HG03060 (cell line): ENCODE measurements around the gene VPS51.

Experiments used
- ATAC-seq: cut with Tn5 transposase; IDR thresholded peaks from one replicate; pipeline ENCODE4 v1.9.1; 2021; ENCODE audit warnings: low read depth, moderate number of reproducible peaks; ENCODE audit not compliant: unreplicated experiment

VPS51 gene

DNA sequence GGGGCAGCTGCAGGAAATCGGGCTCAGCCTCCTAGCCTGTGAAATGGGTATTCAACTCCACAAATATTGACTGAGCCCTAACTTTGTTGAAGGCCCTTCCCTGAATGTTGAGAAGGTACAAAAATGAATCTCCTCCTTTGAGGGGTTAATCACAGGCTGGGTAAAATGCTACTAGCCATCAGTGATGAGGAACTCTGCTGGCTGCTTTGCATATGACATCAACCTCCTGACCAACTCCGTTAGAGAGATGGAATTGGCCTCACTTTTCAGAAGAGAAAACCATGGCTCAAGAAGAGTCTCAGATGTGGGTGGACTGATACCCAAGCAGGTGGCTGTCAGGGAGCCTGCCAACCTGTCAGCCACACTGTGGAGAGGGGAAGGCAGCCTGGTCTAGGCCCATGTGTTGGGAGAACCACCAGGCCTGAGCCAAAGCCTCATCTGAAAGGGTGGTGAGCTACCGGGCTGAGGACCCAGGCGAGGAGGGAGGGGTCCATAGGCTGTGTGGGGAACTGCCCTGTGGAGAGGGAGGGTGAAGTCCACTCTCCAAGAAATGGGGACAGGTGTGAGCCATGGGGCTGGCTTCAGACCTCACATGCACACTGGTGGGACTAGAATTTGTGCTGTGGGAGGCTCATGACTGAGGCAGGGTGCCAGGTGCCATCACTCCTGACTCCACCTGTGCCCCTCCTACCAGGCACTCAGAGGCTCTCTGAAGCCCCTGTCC is 23.9 kb upstream of the VPS51 start:
- no peak for ATAC-seq

DNA sequence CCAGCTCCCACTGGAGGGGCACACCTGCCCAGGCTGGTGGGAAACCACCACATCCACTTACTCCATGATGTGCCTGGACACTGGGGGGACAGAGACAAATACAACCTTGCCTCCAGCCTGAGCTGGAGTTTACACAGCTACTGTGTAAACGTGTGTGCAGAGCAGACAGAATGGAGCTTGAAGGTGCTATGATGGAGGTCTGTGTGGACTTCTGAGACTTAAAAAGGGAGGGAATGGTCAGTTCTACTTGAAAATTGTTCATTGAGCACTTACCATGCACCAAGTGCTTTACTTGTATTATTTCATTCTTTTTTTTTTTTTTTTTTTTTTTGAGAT is 23.4 kb upstream of the VPS51 start:
- ATAC-seq, result no peak

DNA sequence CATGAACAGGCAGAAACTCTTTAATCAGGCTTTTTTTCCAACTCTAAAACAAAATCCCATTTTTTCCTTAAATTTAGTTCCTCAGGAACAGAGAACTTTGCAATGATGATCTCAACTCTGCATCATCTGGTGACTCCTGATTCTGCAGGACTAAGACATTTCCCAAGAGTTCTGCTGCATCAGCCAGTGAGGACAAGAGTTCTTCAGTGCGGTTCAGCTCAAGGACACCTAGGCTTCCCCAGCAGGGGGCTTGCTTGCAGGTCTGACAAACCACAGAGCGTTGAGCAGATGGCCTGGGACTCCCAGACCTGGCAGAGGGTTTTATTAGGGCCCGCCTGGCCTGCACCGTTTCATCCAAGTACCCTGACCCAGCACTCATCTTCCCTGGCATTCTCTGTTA is 18.6 kb upstream of the VPS51 start:
- ATAC-seq, result no peak

DNA sequence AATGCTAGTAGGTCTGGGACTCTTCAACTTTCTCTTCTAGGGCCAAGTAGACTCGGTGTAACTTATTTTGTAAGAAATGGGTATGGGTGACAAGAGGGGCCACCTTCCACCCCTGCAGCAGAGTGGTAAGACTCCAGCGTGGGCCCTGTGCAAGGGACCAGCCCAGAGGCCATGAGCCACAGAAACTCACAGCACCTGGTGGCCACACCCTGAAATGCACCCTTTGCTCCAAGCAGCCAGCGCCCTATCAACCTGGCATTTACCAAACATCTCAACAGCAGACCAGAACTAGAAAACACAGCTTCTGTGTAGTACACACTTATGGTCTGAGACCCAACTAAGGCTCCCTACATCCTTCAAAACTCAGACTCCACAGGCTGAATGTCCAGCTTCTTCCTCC is 17.9 kb upstream of the VPS51 start:
- no peak for ATAC-seq

DNA sequence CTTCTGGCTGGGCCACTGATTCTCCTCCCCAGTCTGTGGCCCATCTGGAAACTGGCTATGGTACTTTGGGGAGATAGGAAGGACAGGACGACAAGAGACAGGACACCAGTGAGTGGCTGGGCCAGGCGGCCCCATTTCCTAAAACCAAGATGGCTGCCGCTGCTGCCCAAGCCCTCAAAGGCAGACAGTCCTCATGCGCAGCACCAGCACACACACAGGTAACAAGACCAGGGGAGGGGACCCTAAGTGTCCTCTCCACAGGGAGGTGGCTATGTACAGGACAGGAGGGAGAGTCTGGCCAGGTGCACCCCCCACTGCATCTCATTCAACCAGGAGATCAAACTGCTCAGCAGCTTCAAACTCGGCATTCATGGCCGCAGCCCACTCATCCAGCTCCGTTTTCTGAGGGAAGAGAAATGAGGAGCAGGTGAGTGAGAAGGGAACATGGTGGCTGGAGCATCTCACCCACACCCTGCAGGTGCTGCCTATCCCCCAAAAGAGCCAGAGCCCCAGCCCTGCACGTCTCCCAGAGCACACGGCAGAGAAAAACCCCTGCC is 17.1 kb upstream of the VPS51 start:
- ATAC-seq, result no peak

DNA sequence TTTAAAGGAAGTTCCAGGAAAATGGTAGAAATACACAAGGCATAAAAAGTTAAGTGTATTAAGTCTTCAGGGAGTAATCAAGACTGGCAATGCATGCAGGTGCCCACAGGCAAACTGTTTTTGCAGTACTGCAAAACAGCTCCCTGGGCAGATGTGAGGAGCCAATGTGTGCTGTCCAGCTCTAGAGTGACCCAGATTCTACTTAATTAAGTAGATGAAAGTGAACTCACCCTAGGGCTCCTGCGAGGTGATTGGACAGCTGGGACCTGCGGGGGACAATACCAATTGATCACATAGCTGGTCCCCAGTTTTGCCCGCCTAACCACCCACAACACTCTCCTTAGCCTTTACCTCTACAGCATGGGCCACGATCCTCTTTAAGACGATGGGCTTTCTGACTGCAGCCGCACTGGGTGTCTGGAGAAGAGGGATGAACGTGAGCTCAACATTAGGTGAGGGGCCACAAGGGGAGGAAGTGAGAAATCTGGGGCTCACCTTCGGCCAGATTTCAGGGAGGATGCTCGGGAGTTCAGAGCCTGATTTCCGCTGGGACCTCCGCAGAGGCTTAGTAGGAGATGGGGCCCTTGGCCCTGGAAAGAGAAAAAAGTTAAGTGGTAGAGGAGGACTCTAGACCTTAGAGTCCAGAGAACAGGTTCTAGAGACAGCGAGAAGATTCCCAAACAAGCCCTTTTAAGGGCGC is 12.7 kb upstream of the VPS51 start:
- peak; percentile 25 for ATAC-seq

DNA sequence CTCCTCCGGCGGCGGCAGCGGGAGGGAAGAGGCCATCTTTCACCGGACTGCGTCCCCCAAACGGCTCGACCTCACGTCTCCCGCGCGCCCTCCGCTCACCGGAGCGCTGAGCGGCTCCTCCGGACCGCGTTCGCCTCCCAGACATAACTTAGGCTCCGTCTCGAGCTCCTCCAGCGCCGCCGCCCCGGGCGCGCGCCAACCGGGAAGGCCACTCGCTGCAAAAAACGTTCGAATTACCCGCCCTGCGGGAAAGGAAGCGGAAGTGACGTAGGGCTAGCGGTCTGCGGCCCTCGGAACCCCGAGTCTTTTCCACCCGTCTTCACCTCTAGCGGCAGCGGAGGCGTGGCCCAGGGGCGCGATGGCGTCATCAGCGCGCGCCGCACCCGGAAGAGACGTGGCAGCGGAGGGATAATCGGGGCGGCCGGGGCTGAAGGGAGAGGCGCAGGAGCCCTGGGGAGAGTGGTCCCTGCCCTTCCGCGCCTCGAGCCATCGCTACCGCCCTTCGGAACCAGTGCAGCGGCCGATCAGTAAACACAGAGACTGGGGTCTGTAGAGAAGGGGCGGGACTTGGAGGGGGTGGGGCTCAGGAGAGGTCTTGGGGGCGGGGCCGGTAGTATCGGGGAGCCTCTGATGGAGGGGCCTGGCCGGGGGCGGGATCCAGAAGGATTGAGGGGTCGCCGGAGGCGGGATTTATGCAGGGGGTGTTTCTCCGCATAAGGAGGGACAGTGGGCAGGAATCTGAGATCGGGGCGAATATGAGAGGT is 12.0 kb upstream of the VPS51 start, which contains the start of the genes CDCA5 and ZFPL1:
TSS of gene CDCA5 (minus strand) at position 207 of the 764 bp plus-strand sequence. CDS start at position 145, 62 bp downstream.
TSS of gene ZFPL1 (plus strand) at position 389 of the 764 bp plus-strand sequence. CDS start 477 bp downstream, outside the sequence.
- peak; percentile 77 for ATAC-seq

DNA sequence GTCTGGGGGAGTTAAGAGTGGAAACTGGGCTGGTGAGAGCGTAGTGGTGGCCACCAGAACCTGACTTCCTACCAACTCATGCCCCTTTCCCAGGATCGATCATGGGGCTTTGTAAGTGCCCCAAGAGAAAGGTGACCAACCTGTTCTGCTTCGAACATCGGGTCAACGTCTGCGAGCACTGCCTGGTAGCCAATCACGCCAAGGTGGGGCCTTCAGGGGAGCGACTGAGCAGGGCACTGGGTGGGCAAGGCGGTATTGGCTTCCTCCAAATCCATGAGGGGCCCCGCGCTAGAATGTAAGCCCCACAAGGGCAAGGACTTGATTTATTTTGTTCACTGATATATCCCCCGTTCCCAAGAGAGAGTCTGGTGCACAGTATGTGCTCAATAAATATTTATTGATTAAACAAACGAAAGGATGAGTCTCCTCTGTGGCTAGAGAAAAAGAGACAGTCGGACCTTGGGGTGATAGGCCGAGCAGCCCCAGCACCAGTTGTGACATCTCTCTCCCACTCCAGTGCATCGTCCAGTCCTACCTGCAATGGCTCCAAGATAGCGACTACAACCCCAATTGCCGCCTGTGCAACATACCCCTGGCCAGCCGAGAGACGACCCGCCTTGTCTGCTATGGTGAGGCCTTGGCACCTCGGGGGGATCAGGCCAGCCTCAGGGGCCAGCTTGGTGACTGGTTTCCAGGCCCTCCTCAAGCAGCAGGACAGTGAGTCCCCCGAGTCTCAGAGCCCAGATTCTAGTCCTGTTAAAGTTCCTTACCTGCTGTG is 11.2 kb upstream of the VPS51 start:
- no peak for ATAC-seq

DNA sequence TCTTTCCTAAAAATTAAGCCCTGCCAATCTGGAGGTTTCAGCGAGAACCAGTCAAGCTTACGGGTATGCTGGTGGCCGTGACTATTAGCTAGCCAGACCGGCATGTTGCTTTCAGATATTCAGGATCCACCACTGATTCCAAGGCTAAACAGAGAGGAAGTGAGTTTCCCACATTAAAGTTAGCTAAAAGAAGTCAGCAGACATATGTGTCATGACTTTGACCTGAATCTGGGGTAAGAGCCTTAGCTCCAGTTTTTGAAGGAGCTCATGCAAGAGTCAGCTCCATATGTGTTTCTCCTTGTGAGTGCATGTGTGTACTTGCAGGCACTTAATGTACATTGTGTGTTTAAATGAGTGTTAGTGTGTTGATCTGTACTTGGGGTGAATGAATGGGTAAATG is 10.6 kb upstream of the VPS51 start:
- no peak for ATAC-seq

DNA sequence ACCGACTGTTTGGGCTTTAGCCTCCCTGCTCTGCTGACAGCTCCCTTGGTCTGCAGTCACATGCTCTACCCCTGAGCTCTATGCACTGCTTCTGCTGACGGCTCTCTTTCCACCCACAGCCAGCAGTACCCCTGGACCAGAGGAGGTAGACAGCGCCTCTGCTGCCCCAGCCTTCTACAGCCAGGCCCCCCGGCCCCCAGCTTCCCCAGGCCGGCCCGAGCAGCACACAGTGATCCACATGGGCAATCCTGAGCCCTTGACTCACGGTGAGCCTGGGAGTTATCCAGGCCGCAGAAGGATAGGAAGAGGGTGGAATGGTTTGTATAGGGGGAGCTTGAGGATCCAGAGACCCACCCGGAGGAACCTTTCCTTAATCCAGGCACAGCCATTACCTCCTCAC is 9.2 kb upstream of the VPS51 start:
- ATAC-seq, result no peak

DNA sequence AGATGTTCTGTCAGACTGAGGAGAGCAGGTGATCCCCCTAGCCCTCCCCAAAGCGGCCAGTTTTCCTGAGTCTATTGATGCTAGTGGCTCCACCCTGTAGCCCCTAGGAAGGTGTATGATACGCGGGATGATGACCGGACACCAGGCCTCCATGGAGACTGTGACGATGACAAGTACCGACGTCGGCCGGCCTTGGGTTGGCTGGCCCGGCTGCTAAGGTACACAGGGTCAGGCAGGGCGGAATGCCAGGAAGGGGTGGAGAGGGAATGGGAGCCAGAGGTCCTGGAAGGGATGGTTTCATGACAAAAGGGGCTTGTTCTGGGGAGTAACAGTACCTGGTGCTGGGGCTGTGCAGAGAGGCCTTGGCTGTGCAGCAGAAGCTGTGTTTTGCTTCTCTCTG is 8.8 kb upstream of the VPS51 start:
- ATAC-seq, result no peak

DNA sequence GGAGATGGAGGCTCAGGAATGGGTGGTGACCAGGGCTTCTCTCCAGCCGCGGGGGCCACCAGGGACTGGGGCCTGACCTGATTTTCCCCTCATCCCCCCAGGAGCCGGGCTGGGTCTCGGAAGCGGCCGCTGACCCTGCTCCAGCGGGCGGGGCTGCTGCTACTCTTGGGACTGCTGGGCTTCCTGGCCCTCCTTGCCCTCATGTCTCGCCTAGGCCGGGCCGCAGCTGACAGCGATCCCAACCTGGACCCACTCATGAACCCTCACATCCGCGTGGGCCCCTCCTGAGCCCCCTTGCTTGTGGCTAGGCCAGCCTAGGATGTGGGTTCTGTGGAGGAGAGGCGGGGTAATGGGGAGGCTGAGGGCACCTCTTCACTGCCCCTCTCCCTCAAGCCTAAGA is 8.2 kb upstream of the VPS51 start:
- no peak for ATAC-seq

DNA sequence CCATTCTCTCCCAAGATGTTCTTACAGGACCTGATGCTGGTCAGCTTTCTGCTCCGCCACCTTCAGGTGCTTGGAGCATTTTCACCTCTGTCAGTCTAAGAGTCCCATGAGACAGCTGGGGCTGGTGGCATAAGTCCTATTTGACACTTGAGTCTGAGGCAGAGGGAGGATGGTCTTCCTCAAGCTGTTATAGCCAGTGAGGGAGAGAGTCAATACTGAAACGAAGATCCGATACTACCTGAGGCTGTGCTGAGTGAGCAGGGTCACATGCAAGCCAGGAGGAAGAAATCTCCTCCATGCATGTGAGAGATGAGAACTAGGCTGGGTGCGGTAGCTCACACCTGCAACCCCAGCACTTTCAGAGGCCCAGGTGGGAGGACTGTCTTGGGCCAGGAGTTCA is 6.4 kb upstream of the VPS51 start:
- no peak for ATAC-seq

DNA sequence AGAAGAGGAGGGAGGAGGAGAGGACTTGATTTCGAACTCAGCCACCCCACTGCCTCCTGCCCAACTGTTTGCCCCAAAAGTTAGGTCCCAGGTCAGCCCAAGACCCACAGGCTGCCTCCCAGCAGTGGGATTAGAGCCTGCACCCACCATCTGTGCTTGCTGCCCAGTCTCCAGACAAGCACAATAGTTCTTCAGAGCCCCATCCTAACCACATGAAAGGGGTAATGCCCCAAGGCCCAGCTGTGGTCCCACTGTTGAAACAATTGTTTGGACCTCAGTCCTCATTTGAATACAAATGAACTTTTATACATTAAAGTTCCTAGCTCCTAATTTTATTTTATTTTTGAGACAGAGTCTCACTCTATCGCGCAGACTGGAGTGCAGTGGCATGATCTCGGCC is 5.4 kb upstream of the VPS51 start:
- ATAC-seq, result no peak

DNA sequence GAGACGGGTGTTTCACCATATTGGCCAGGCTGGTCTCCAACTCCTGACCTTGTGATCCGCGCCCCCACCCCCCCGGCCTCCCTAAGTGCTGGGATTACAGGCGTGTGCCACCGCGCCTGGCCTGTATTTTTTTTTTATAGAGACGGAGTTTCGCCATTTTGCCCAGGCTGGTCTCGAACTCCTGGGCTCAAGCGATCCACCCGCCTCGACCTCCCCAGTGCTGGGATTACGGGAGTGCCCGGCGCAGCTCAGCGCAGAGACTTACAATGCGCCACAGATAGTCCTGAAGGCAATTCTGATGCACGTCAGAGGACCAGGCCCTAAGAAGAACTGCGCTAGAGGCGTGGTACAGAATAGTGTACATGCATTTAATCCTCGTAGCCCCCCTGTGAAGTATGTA is 587 bp upstream of the VPS51 start:
- ATAC-seq, result no peak

DNA sequence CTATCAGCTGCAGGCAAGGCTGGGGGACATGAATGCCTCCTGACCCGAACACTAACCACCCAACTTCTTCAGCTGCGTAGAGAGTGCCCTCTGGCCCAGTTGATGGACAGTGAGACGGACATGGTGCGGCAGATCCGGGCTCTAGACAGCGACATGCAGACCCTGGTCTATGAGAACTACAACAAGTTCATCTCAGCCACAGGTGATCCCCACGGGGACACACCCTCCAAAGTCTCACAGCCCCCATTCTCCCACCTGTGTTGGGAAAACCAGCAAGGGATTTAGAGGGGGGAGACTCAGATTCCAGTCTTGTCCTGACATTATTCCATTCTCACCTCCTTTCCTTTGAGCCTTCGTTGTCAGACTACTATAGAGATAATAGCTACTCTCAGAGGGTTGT is 912 bp downstream of the VPS51 start:
- no peak for ATAC-seq

DNA sequence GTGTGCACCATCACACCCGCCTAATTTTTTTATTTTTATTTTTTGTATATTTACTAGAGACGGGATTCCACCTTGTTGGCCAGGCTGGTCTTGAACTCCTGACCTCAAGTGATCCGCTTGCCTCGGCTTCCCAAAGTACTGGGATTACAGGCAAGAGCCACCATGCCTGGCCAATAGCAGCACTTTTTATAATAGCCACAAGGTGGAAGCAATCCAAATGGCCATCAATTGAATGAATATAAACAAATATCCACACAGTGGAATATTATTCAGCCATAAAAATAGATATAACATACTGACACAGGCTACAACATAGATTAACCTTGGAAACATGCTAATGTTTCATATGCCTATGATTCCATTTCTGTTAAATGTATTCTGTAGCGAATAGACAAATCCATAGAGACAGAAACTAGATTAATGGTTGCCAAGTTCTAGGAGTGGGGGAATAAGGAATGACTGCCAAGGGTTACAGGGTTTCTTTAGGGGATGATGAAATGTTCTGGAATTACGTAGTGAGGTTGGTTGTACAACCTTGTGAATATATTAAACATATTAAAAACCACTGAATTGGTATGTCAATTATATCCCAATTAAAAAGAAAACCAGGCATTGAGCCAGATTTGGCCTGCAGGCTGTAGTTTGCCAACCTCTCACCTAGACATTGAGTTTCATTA is 4.8 kb downstream of the VPS51 start:
- ATAC-seq, result no peak

DNA sequence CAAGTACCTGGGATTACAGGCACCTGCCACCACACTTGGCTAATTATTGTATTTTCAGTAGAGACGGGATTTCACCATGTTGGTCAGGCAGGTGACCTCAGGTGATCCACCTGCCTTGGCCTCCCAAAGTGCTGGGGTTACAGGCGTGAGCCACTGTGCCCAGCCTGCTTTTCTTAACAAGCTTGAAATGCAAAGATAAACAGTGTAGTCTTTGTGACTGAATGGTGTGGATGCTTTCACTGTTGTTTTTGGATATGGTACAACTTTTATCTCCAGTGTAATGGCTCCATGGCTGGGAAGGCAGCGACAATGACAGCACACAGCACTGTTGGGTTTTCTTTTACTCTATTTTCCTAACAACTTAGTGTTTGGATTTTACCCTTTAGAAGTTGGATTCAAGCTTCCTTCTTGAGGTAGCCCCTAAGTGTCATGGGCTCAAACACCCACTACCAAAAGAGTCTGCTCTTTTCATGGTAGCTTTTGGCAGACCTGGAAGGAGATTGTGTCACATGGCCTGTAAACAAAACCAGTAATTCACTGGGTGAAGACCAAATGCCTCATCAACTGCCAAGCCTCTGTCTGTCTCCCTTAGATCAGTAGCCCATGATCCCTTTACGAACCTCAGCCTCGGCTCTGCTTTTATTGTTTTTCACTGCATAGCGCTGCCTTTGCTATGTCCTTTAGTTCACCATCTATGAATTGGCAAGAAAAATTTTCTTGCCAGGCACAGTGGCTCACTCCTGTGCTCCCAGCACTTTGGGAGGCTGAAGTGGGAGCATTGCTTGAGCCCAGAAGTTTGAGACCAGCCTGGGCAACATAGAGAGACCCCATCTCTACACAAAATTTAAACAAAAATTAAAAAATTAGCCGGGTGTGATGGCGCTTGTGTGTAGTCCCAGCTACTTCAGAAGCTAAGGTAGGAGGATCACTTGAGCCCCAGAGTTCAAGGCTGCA is 6.4 kb downstream of the VPS51 start:
- ATAC-seq, result no peak

DNA sequence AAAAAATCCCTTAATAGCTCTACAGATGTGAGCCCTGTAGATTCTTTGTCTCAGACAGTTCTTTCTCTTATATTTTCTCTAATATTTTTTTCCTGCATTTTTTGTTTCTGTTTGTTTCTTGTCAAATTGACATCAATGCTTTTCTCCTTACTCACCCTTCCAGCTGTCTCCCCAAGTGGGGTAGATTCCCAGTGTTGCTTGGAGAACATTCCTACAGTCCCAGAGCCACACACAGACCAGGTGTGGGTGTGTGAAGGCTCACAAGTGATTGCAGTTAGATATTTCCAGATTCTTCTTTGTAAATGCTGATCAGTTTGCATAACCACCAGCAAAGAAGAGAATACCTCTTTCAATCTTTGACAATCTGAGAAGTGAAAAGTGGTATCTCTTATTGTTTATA is 7.5 kb downstream of the VPS51 start:
- ATAC-seq, result no peak
